ENCODE results near the gene COMMD1. TPM values are rescaled to one million over a fixed set of nuclear protein-coding genes. Genes with fewer than 3 reads are reported as not detected.
"Not testable (repeated sequence)": the region's sequence is repeated elsewhere in the genome, so short reads cannot be mapped to it uniquely, and the experiment has no call there.

COMMD1 gene
- total RNA-seq, 2 donors from 2014 or later: 54.5 to 66.0 TPM

- no peak for TF ChIP-seq CTCF (IDR thresholded peaks at IDR 0.05)
- H3K4me1 ChIP-seq: no peaks in the 10 kb centered on the region
- DNase-seq (ENCODE audit: low spot score): no peak
- H3K4me3 ChIP-seq: no peak overlapping the region
- no peak overlapping the region for H3K27ac ChIP-seq
- H3K9me3 ChIP-seq: no peaks in the 10 kb centered on the region
- peaks cover 95% of the 10 kb centered on the region for H3K36me3 ChIP-seq
- no peaks in the 10 kb centered on the region for H3K27me3 ChIP-seq
Measured at GRCh38 chr2:61878761-61879160, 26.7 kb upstream of the COMMD1 start.

GRCh38 chr2:61879351-61879750 lies 26.1 kb upstream of the COMMD1 start:
- DNase-seq (ENCODE audit: low spot score); H3K27ac ChIP-seq: not testable (repeated sequence)
- H3K36me3 ChIP-seq: peaks cover 95% of the 10 kb centered on the region

GRCh38 chr2:61882850-61883249 lies 22.6 kb upstream of the COMMD1 start:
- peaks cover 69% of the 10 kb centered on the region for H3K36me3 ChIP-seq
- H3K27ac ChIP-seq: no peak overlapping the region
- peaks cover 0 to 19% of the 10 kb centered on the region in 2 donors for H3K4me1 ChIP-seq
- H3K27me3 ChIP-seq: no peaks in the 10 kb centered on the region
- no peak for TF ChIP-seq CTCF (IDR thresholded peaks at IDR 0.05)
- no peaks in the 10 kb centered on the region for H3K9me3 ChIP-seq
- no peak for DNase-seq (ENCODE audit: low spot score)
- H3K4me3 ChIP-seq: no peak overlapping the region

More at GRCh38 chr2:61879351-61879750, 26.1 kb upstream of the COMMD1 start:
- not testable (repeated sequence) for H3K4me1 ChIP-seq, H3K4me3 ChIP-seq, H3K27me3 ChIP-seq, H3K9me3 ChIP-seq

- H3K4me1 ChIP-seq: peaks cover 0 to 19% of the 10 kb centered on the region in 2 donors
- TF ChIP-seq CTCF (IDR thresholded peaks at IDR 0.05): no peak
- no peak for DNase-seq (ENCODE audit: low spot score)
- no peak overlapping the region for H3K4me3 ChIP-seq
- H3K27ac ChIP-seq: no peak overlapping the region
- peaks cover 37% of the 10 kb centered on the region for H3K36me3 ChIP-seq
- no peaks in the 10 kb centered on the region for H3K9me3 ChIP-seq
- no peaks in the 10 kb centered on the region for H3K27me3 ChIP-seq
Measured at GRCh38 chr2:61885896-61886603, 19.4 kb upstream of the COMMD1 start.

- H3K27ac ChIP-seq: peak overlapping the region; percentile 93 to 97
- no peaks in the 10 kb centered on the region for H3K9me3 ChIP-seq
- peak overlapping the region; percentile 81 to 85 for H3K4me3 ChIP-seq
- peaks cover 22% of the 10 kb centered on the region for H3K36me3 ChIP-seq
- peaks cover 0 to 19% of the 10 kb centered on the region in 2 donors for H3K4me1 ChIP-seq
- no peaks in the 10 kb centered on the region for H3K27me3 ChIP-seq
- DNase-seq (ENCODE audit: low spot score): no peak
- TF ChIP-seq CTCF (IDR thresholded peaks at IDR 0.05): no peak
Measured at GRCh38 chr2:61887717-61888266, 17.7 kb upstream of the COMMD1 start.

- Histone ChIP-seq H3K27me3 (no peaks in the 10 kb centered on the region), H3K4me3 (peak within 1 kb of the TSS; percentile 81 to 85), H3K9me3 (no peaks in the 10 kb centered on the region), H3K27ac (peak within 1 kb of the TSS; percentile 93 to 97), H3K4me1 (peaks cover 0 to 19% of the 10 kb centered on the region in 2 donors), H3K36me3 (peaks cover 15% of the 10 kb centered on the region)
- no peak for TF ChIP-seq CTCF (IDR thresholded peaks at IDR 0.05)
- DNase-seq (ENCODE audit: low spot score): peak; percentile 88
Measured at GRCh38 chr2:61888267-61889055, 17.0 kb upstream of the COMMD1 start, which contains the start of gene CCT4. Gene CCT4 (minus strand): TSS chr2:61888656. CDS start chr2:61888507, 149 bp downstream.
